Spleen (tissue), 11 donors: ENCODE data around the gene NDUFB3. TPM values are rescaled to one million over a fixed set of nuclear protein-coding genes. Genes with fewer than 3 reads are reported as not detected.
A peak's percentile ranks its signal among the peaks of the same experiment; 100 is the strongest.
"Not testable (repeated sequence)": the region's sequence is repeated elsewhere in the genome, so short reads cannot be mapped to it uniquely, and the experiment has no call there.

ENCODE experiments used
- DNase-seq: peaks from one replicate; pipeline ENCODE4 v3.0.0-alpha.2; 2020
- H3K27ac ChIP-seq, 8 donors: fragments of 200-600 bp; sonication (generic) in 7 of 8; 1 replicate in 4 of 8; 2 replicates in 4 of 8; pipeline versions ENCODE4 v1.5.0 to v1.8.0; 2016 to 2021; ENCODE audit warnings: inconsistent platforms in 4 of 8, mild to moderate bottlenecking in 4 of 8, moderate library complexity in 1 of 8
- H3K27me3 ChIP-seq, 7 donors: fragments of 200-600 bp; sonication (generic) in 6 of 7; replicated peaks in 1 of 7; 1 replicate in 4 of 7; 2 replicates in 3 of 7; pipeline versions ENCODE4 v1.5.0 to v1.8.0; 2016 to 2021; ENCODE audit warnings: inconsistent platforms in 3 of 7, mild to moderate bottlenecking in 1 of 7
- H3K36me3 ChIP-seq, 6 donors: fragments of 200-600 bp; sonication (generic) in 5 of 6; 1 replicate in 4 of 6; 2 replicates in 2 of 6; pipeline versions ENCODE4 v1.5.0 to v1.8.0; 2016 to 2021; ENCODE audit warnings: inconsistent platforms in 2 of 6
- H3K4me1 ChIP-seq, 6 donors: fragments of 200-600 bp; sonication (generic) in 5 of 6; 1 replicate in 3 of 6; 2 replicates in 3 of 6; pipeline versions ENCODE4 v1.5.0 to v1.8.0; 2016 to 2021; ENCODE audit warnings: inconsistent platforms in 3 of 6
- H3K4me3 ChIP-seq, 8 donors: fragments of 200-600 bp; sonication (generic) in 7 of 8; 1 replicate in 4 of 8; 2 replicates in 4 of 8; pipeline versions ENCODE4 v1.5.0 to v1.8.0; 2016 to 2021; ENCODE audit warnings: inconsistent platforms in 4 of 8, mild to moderate bottlenecking in 4 of 8, moderate library complexity in 2 of 8
- H3K9me3 ChIP-seq, 8 donors: fragments of 200-600 bp; sonication (generic) in 7 of 8; 1 replicate in 4 of 8; 2 replicates in 4 of 8; pipeline versions ENCODE4 v1.5.0 to v1.8.0; 2016 to 2021; ENCODE audit warnings: inconsistent platforms in 4 of 8
- CTCF ChIP-seq, 11 experiments: fragments of 200-600 bp in 7 of 11; fragments of 450-650 bp in 4 of 11; sonication (generic) in 4 of 11; IDR thresholded peaks in 8 of 11; conservative IDR thresholded peaks in 3 of 11; 1 replicate in 7 of 11; 2 replicates in 4 of 11; pipeline versions ENCODE4 v1.4.0 to v1.8.0; 2016 to 2021; ENCODE audit warnings: antibody characterized with exemption in 11 of 11, inconsistent platforms in 4 of 11, mild to moderate bottlenecking in 1 of 11
- POLR2A ChIP-seq, 3 donors: fragments of 450-650 bp; IDR thresholded peaks; one replicate each; pipeline ENCODE4 v1.5.1; 2017; ENCODE audit warnings: antibody characterized with exemption in 3 of 3, mild to moderate bottlenecking in 1 of 3
- POLR2AphosphoS5 ChIP-seq, 3 donors: sonication (generic); formaldehyde crosslinking; IDR thresholded peaks; one replicate each; pipeline ENCODE4 v1.5.1; 2017; ENCODE audit warnings: antibody characterized with exemption in 3 of 3
- WGBS, 5 donors: extraction: QIAGEN DNeasy Blood & Tissue Kit in 3 of 5; methylation state at CpG; one replicate each; pipeline versions ENCODE4 v1.1.5 to v1.1.7; 2013 to 2018; 5-methylcytosine and 5-hydroxymethylcytosine counted together
- intact Hi-C: fragments of 100-400 bp; cut with DNase I; formaldehyde crosslinking; loops from one replicate; pipeline ENCODE4 v1.15.0; 2023; ENCODE audit warnings: low total_unique reads
- polyA plus RNA-seq, 3 donors: library from polyadenylated mRNA; stranded (reverse); fragments of 200-250 nt; gene quantifications; one replicate each; pipeline ENCODE4 v1.2.1, GENCODE V29; 2013
- total RNA-seq, 7 donors: library from RNA; depleted of rRNA in 3 of 7; stranded (reverse); fragments of >200 nt in 3 of 7; fragmentation: NEBNext Ultra II Directional in 4 of 7; extraction: Animal tissue kit (Norgen Biotek cat#: 25700) in 4 of 7; gene quantifications; one replicate each; pipeline versions ENCODE4 v1.1.0 to v1.2.1, GENCODE V29; 2016 to 2021
- donor health status: healthy with polysubstance abuse.
- donor health status: DM: no; HTN: no; CAD: no; lungs with moderate emphysema.
- donor health status: DM: no; HTN: no; CAD: no.
- donor health status: Bipolar disorder and iron deficiency.
- donor health status: healthy.
- donor health status: DM: no; HTN: no; CAD: no.
- donor health status: DM: yes; HTN: yes; CAD: no.

The NDUFB3 gene
- total and polyA plus RNA-seq, 10 donors = 30.0 to 91.5 (median 59.6) TPM

- Histone ChIP-seq H3K9me3 (no peaks in the 10 kb centered on the region), H3K27me3 (no peaks in the 10 kb centered on the region), H3K4me3 (no peak overlapping the region), H3K36me3 (peaks cover 0 to 64% (median 6%) of the 10 kb centered on the region in 6 donors), H3K27ac (peak overlapping the region in 5 of 8 donors; percentile 3 to 76 (median 49)), H3K4me1 (peaks cover 0 to 65% (median 28%) of the 10 kb centered on the region in 6 donors)
- 55 to 87% (median 65%) methylated on average over 2 of the region's 2 CpGs for WGBS, 5 donors
- TF ChIP-seq POLR2AphosphoS5 (IDR thresholded peaks at IDR 0.05) (no peak), CTCF (IDR thresholded peaks at IDR 0.05 in 8 of 11, conservative IDR thresholded peaks at IDR 0.05 in 3 of 11) (no peak), POLR2A (IDR thresholded peaks at IDR 0.05) (no peak)
- no peak for DNase-seq
- intact Hi-C loops = no loop called here
Observed at GRCh38 chr2:201057087-201057521, 14.7 kb upstream of the NDUFB3 start.

- H3K27ac ChIP-seq = peak overlapping the region in 4 of 8 donors; percentile 33 to 76 (median 50)
- no peaks in the 10 kb centered on the region for H3K27me3 ChIP-seq
- WGBS, 5 donors = 62 to 90% (median 77%) methylated on average over 4 of the region's 4 CpGs
- H3K4me1 ChIP-seq = peaks cover 0 to 58% (median 26%) of the 10 kb centered on the region in 6 donors
- no peak overlapping the region for H3K4me3 ChIP-seq
- intact Hi-C loops = no loop called here
- DNase-seq = no peak
- peaks cover 0 to 66% (median 6%) of the 10 kb centered on the region in 6 donors for H3K36me3 ChIP-seq
- no peak for TF ChIP-seq POLR2AphosphoS5 (IDR thresholded peaks at IDR 0.05)
- no peaks in the 10 kb centered on the region for H3K9me3 ChIP-seq
Observed at GRCh38 chr2:201057715-201058248, 14.0 kb upstream of the NDUFB3 start.

- no peak overlapping the region for H3K4me3 ChIP-seq
- no peaks in the 10 kb centered on the region for H3K27me3 ChIP-seq
- peak overlapping the region in 2 of 8 donors; percentile 66 to 76 for H3K27ac ChIP-seq
- TF ChIP-seq CTCF (IDR thresholded peaks at IDR 0.05 in 8 of 11, conservative IDR thresholded peaks at IDR 0.05 in 3 of 11) (no peak), POLR2AphosphoS5 (IDR thresholded peaks at IDR 0.05) (no peak), POLR2A (IDR thresholded peaks at IDR 0.05) (no peak)
- intact Hi-C loops = no loop called here
- WGBS, 5 donors = 88 to 97% (median 92%) methylated on average over 1 of the region's 1 CpG
- peaks cover 0 to 51% (median 26%) of the 10 kb centered on the region in 6 donors for H3K4me1 ChIP-seq
- DNase-seq = no peak
- H3K36me3 ChIP-seq = peaks cover 0 to 62% (median 5%) of the 10 kb centered on the region in 6 donors
- H3K9me3 ChIP-seq = no peaks in the 10 kb centered on the region
Observed at GRCh38 chr2:201058914-201059313, 12.9 kb upstream of the NDUFB3 start.

- intact Hi-C loops = loop anchor here (10.0 kb wide), 1 partner anchor 85 kb away; no protein-coding TSS in a partner anchor
- TF ChIP-seq CTCF (IDR thresholded peaks at IDR 0.05 in 8 of 11, conservative IDR thresholded peaks at IDR 0.05 in 3 of 11) (no peak), POLR2A (IDR thresholded peaks at IDR 0.05) (no peak), POLR2AphosphoS5 (IDR thresholded peaks at IDR 0.05) (no peak)
Observed at GRCh38 chr2:201059961-201060755, 11.6 kb upstream of the NDUFB3 start.

GRCh38 chr2:201063516-201063915, 8.3 kb upstream of the NDUFB3 start:
- 83 to 93% (median 85%) methylated on average over 5 of the region's 5 CpGs for WGBS, 5 donors
- intact Hi-C loops = loop anchor here (10.0 kb wide), 1 partner anchor 89 kb away; no protein-coding TSS in a partner anchor

More at GRCh38 chr2:201059961-201060755, 11.6 kb upstream of the NDUFB3 start:
- peak overlapping the region in 4 of 8 donors; percentile 39 to 76 (median 60) for H3K27ac ChIP-seq
- 67 to 88% (median 85%) methylated on average over 10 of the region's 10 CpGs for WGBS, 5 donors
- no peak for DNase-seq
- H3K4me1 ChIP-seq = peaks cover 0 to 57% (median 27%) of the 10 kb centered on the region in 6 donors
- peaks cover 0 to 58% (median 3%) of the 10 kb centered on the region in 6 donors for H3K36me3 ChIP-seq
- no peaks in the 10 kb centered on the region for H3K27me3 ChIP-seq
- no peaks in the 10 kb centered on the region for H3K9me3 ChIP-seq
- H3K4me3 ChIP-seq = no peak overlapping the region

More at GRCh38 chr2:201063516-201063915, 8.3 kb upstream of the NDUFB3 start:
- not testable (repeated sequence) for DNase-seq, H3K27me3 ChIP-seq, H3K9me3 ChIP-seq, H3K27ac ChIP-seq, H3K4me3 ChIP-seq
- Histone ChIP-seq H3K4me1 (peaks cover 5 to 66% (median 35%) of the 10 kb centered on the region in 6 donors), H3K36me3 (peaks cover 0 to 44% (median 3%) of the 10 kb centered on the region in 6 donors)
